ENCODE results near the gene MCUB.

MCUB gene

GRCh38 chr4:109729718-109730618 lies 169.9 kb downstream of the MCUB start, which contains the start of gene PLA2G12A:
Gene PLA2G12A (minus strand): TSS chr4:109730070. CDS start chr4:109729809, 261 bp downstream.
- DNase-seq = peak; percentile 61

GRCh38 chr4:109730619-109731545 lies 170.8 kb downstream of the MCUB start:
- DNase-seq = no peak

- no peak for DNase-seq
These were observed 173.7 kb downstream of the MCUB start for GRCh38 chr4:109733728-109734127.

- no peak for DNase-seq
These were observed 175.7 kb downstream of the MCUB start for GRCh38 chr4:109735566-109736365.

Measured in fibroblast of skin of abdomen (primary cell).